22Rv1 (cell line): ENCODE data around the gene SMC6.

ENCODE experiments used
- ZFX ChIP-seq: fragments of 450-650 bp; IDR thresholded peaks from 2 replicates; pipeline ENCODE4 v1.6.1; 2017; ENCODE audit warnings: antibody characterized with exemption, borderline replicate concordance
- TF ChIP-seq, protein P1 (sequence below): fragments of 450-650 bp; IDR thresholded peaks from 2 replicates; pipeline ENCODE4 v1.5.1; 2017; ENCODE audit warnings: mild to moderate bottlenecking

DNA sequence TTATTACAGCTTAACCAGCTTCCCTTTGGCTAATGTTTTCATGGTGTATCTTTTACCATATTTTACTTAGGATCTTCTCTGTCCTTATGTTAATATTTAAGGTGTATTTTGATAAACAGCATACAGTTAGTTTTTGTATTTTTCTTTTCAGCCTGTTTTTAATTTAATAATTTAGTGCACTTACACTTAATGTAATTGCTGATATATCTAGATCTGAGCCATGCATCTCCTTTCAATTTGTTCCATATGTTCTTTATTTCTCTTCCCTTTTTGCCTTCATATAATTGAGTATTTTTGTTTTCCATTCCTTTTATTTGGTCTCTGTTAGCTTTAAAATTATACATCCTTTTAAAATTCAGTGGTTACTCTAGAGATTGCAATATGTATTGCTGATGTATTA is 78.8 kb downstream of the SMC6 start:
- TF ChIP-seq, protein P1, sequence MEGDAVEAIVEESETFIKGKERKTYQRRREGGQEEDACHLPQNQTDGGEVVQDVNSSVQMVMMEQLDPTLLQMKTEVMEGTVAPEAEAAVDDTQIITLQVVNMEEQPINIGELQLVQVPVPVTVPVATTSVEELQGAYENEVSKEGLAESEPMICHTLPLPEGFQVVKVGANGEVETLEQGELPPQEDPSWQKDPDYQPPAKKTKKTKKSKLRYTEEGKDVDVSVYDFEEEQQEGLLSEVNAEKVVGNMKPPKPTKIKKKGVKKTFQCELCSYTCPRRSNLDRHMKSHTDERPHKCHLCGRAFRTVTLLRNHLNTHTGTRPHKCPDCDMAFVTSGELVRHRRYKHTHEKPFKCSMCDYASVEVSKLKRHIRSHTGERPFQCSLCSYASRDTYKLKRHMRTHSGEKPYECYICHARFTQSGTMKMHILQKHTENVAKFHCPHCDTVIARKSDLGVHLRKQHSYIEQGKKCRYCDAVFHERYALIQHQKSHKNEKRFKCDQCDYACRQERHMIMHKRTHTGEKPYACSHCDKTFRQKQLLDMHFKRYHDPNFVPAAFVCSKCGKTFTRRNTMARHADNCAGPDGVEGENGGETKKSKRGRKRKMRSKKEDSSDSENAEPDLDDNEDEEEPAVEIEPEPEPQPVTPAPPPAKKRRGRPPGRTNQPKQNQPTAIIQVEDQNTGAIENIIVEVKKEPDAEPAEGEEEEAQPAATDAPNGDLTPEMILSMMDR: no peak
- no peak for TF ChIP-seq ZFX
